Activated CD8-positive, alpha-beta memory T cell treated with anti-CD3 and anti-CD28 coated beads, Interleukin-2, amount 10 ng/mL, durations not matched to agents 7 days and 5 days (primary cell): ENCODE results near the gene CHMP5. TPM values are rescaled to one million over a fixed set of nuclear protein-coding genes. Genes with fewer than 3 reads are reported as not detected.
A peak's percentile ranks its signal among the peaks of the same experiment; 100 is the strongest.

Experiments
- ATAC-seq: fragments of 150-1000 bp; cut with Tn5 transposase; one replicate; pipeline ENCODE4 v1.10.0; 2021; ENCODE audit warnings: moderate library complexity
- CTCF ChIA-PET: fragments of 350-600 bp; sonication (Branson Sonifier 250); formaldehyde crosslinking; loops from one replicate; lab custom pipeline; 2021; ENCODE audit warnings: antibody characterized with exemption; lab: Charles Lee
- DNase-seq: peaks from one replicate; pipeline ENCODE4 v3.0.0-alpha.2; 2020
- H3K27ac Mint-ChIP-seq: one replicate; pipeline ENCODE4 v1.8.0; 2021; ENCODE audit warnings: mild to moderate bottlenecking, mixed read lengths
- H3K27me3 Mint-ChIP-seq: one replicate; pipeline ENCODE4 v1.8.0; 2021; ENCODE audit warnings: mixed read lengths
- H3K36me3 Mint-ChIP-seq: one replicate; pipeline ENCODE4 v1.8.0; 2021; ENCODE audit warnings: mild to moderate bottlenecking, mixed read lengths
- H3K4me1 Mint-ChIP-seq: one replicate; pipeline ENCODE4 v1.8.0; 2021; ENCODE audit warnings: mixed read lengths
- H3K4me3 Mint-ChIP-seq: one replicate; pipeline ENCODE4 v1.8.0; 2021; ENCODE audit warnings: mild to moderate bottlenecking, moderate library complexity, mixed read lengths
- H3K9me3 Mint-ChIP-seq: one replicate; pipeline ENCODE4 v1.8.0; 2022; ENCODE audit warnings: low read depth, mixed read lengths
- total RNA-seq, 2 experiments: library from RNA; stranded (reverse); gene quantifications; one replicate each; pipeline ENCODE4 v1.2.3, GENCODE V29; 2021

CHMP5 gene
- total RNA-seq, 2 experiments from 2014 or later: 114 to 130 TPM

DNA sequence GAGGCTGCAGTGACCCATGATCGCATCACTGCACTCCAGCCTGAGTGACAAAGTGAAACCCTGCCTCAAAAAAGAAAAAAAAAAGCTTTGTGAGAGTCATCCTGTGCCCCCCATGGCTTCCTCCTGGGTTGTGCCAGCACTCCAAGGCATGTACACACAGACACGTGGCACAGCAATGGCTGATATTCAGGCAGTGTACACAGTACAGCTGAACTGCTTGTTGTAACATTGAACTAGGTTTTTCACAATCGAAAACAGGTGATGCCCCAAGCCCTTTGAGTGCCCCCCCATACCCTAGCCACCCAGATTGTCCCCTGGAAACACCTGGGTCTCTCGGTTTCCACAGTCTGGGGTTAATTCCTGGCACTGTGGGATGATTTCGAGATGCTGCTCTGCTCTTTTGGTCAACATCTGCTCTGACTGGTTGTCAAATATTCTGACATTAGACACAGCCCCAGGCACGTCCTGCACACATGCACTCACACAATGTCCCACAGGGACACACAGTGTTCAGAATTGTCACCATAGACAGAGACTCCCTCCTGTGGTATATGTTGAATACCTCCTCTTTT lies 15.7 kb upstream of the CHMP5 start:
- peaks cover 12% of the 10 kb centered on the region for H3K36me3 Mint-ChIP-seq
- H3K27ac Mint-ChIP-seq: no peak overlapping the region
- no peaks in the 10 kb centered on the region for H3K27me3 Mint-ChIP-seq
- H3K4me3 Mint-ChIP-seq: no peak overlapping the region
- H3K9me3 Mint-ChIP-seq: no peaks in the 10 kb centered on the region
- CTCF ChIA-PET: interaction anchor here (1.6 to 2.0 kb wide), 2 partner anchors 9 to 23 kb away, joined by 5 to 7 read pairs; no protein-coding TSS in a partner anchor
- no peak for DNase-seq
- peak; percentile 37 for ATAC-seq
- peaks cover 11% of the 10 kb centered on the region for H3K4me1 Mint-ChIP-seq

DNA sequence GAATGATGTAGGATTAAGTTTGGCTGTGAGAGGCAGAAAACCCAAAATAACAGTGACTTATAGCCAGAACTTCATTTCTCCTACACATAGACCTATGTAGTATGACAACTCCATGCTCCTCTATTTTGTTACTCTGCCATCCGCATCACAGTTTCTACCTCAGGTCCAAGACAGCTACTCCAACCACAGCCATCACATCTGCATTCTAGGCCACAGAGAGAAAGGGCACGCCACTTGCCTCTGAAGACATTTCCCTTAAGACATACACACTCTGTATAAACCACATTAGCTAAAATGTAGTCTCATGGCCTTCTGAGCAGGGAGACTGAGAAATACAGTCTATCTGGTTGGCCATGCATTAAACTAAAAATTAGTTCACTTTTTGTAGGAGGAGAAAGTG lies 14.9 kb upstream of the CHMP5 start:
- no peak for ATAC-seq
- peaks cover 20% of the 10 kb centered on the region for H3K36me3 Mint-ChIP-seq
- DNase-seq: no peak
- CTCF ChIA-PET: no interaction called here
- H3K4me3 Mint-ChIP-seq: no peak overlapping the region
- H3K27me3 Mint-ChIP-seq: no peaks in the 10 kb centered on the region
- no peak overlapping the region for H3K27ac Mint-ChIP-seq
- H3K4me1 Mint-ChIP-seq: peaks cover 11% of the 10 kb centered on the region
- H3K9me3 Mint-ChIP-seq: no peaks in the 10 kb centered on the region

DNA sequence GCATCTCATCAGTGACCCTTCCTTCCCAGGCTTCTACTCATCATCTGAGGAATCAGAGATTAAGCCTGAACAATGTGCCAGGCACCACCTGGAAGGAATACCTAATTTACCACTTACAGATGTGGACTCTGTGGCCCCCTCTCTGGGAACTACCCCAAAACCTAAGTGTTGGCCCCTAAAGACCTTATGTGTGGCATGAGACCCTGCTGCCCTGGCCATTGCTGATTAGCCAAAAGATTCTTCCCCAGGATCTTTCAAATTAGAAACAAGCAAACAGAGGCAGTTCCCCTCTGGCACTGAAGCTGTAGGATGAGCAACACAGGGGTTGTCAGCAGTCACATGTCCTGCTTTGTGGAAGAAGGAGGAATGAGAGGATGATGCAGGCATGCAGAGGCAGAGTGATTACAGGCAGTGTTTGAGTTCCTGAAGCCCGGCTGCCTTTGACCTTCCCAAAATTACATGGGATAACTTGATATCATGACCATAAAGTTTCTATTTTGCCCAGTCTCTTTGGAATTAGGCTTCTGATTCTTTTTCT lies 14.3 kb upstream of the CHMP5 start:
- Mint-ChIP-seq H3K36me3 (peaks cover 23% of the 10 kb centered on the region), H3K4me3 (no peak overlapping the region)

DNA sequence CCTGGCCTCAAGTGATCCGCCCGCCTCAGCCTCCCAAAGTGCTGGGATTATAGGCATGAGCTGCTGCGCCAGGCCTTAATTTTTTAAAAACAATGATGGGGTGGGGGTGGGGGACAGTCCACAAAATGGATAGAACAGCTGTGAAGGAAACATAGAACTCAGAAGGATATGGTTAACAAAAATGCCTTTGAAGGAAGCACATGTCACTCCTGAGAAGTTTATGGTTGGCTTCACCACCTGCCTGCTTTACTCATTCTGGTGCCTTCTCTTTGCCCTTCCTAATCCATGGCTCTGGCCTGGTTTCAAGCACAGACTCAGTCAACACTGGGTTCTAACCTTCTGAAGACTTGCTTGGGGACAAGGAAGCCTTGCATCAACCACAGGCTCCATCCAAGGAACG lies 10.6 kb upstream of the CHMP5 start:
- Mint-ChIP-seq H3K36me3 (peaks cover 48% of the 10 kb centered on the region), H3K27ac (no peak overlapping the region), H3K4me3 (no peak overlapping the region), H3K27me3 (no peaks in the 10 kb centered on the region), H3K4me1 (peaks cover 12% of the 10 kb centered on the region), H3K9me3 (no peaks in the 10 kb centered on the region)
- DNase-seq (no peak), ATAC-seq (no peak)
- CTCF ChIA-PET: no interaction called here

More for the DNA sequence above, 14.3 kb upstream of the CHMP5 start:
- DNase-seq: no peak
- no peak overlapping the region for H3K27ac Mint-ChIP-seq
- H3K9me3 Mint-ChIP-seq: no peaks in the 10 kb centered on the region
- CTCF ChIA-PET: no interaction called here
- peaks cover 11% of the 10 kb centered on the region for H3K4me1 Mint-ChIP-seq
- ATAC-seq: no peak
- H3K27me3 Mint-ChIP-seq: no peaks in the 10 kb centered on the region

DNA sequence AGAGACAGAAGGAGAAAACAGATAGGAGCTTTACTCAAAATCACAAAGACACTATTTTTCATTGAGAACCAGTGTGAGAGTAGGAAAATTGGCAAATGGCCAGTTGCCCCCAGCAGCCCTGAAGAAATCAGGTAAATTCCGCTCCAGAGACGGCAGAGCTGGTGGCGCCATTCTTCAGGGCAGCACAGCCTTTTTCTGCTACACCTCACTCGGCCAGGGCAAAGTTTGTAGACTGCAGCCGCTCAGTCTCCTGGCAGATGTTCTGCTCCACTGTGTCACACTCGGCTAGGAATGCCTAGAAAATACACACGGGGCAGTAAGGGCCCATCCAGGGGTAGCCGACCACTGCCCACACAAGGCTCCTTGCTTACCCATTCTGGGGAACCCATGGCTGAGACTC lies 9.8 kb upstream of the CHMP5 start:
- Mint-ChIP-seq H3K4me1 (peaks cover 8% of the 10 kb centered on the region), H3K9me3 (no peaks in the 10 kb centered on the region), H3K36me3 (peaks cover 53% of the 10 kb centered on the region), H3K27me3 (no peaks in the 10 kb centered on the region), H3K4me3 (no peak overlapping the region), H3K27ac (no peak overlapping the region)
- ATAC-seq (no peak), DNase-seq (no peak)
- CTCF ChIA-PET: no interaction called here

DNA sequence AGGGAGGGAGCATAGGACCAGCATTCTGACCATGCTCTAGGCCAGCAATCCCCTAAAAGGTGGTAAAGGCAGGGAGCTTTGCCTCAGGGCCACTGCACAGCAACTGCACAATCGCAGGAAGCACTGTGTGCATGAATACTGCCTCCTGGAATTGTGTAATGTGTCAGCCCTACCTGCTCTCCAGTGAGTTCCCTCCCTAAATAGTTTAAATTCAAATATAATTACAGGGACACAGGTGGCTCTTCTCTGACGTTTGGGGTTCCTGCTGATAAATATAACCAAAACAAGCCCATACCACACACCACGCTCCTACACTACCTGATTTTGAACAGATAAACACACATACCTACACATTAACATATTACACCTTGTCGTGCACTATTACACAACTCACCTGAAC lies 9.4 kb upstream of the CHMP5 start:
- peaks cover 56% of the 10 kb centered on the region for H3K36me3 Mint-ChIP-seq
- CTCF ChIA-PET: no interaction called here
- peaks cover 11% of the 10 kb centered on the region for H3K4me1 Mint-ChIP-seq
- H3K9me3 Mint-ChIP-seq: no peaks in the 10 kb centered on the region
- ATAC-seq: no peak
- no peak for DNase-seq
- H3K4me3 Mint-ChIP-seq: no peak overlapping the region
- H3K27me3 Mint-ChIP-seq: no peaks in the 10 kb centered on the region
- no peak overlapping the region for H3K27ac Mint-ChIP-seq

DNA sequence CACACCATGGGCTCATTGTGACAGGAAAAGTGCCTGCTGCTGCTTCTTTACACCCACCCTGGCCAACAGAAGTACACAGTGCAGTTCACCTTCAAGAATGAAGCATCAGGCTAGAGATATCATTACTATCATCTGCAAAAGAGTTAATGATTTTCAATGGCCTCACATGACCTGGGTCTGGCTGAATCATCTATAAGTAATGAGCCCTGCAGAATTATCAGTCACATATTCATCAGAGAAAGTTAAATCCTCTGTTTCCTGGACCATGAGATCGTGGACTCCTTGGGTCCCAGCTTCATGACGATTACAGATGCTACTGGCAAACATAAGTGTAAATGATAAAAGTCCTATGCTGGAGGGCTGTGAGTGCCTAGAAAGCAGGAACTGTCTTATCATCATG lies 8.6 kb upstream of the CHMP5 start:
- no peak overlapping the region for H3K4me3 Mint-ChIP-seq
- H3K9me3 Mint-ChIP-seq: no peaks in the 10 kb centered on the region
- H3K27me3 Mint-ChIP-seq: no peaks in the 10 kb centered on the region
- H3K4me1 Mint-ChIP-seq: peaks cover 15% of the 10 kb centered on the region
- no peak for DNase-seq
- H3K36me3 Mint-ChIP-seq: peaks cover 61% of the 10 kb centered on the region
- no peak for ATAC-seq
- CTCF ChIA-PET: no interaction called here
- no peak overlapping the region for H3K27ac Mint-ChIP-seq

DNA sequence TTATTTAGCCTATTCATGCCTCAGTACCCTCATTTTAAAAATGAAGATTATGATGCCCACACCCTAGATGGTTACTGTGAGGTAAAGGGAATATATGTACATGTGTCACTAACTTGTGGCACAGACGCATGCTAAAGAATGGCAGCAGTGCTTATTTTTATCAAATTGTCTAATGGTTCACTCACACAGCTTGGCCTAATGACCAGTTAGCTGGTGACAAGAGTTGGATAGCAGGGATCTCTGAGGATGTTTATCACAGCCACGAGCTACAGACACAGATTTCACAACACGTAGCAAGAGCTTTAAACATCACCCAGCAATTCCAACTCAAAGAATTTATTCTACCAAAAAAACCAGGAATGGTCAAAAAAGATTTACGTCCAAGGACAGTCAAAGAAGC lies 7.6 kb upstream of the CHMP5 start:
- peaks cover 24% of the 10 kb centered on the region for H3K4me1 Mint-ChIP-seq
- no peaks in the 10 kb centered on the region for H3K9me3 Mint-ChIP-seq
- DNase-seq: no peak
- no peak for ATAC-seq
- no peak overlapping the region for H3K4me3 Mint-ChIP-seq
- H3K27ac Mint-ChIP-seq: no peak overlapping the region
- no peaks in the 10 kb centered on the region for H3K27me3 Mint-ChIP-seq
- H3K36me3 Mint-ChIP-seq: peaks cover 67% of the 10 kb centered on the region
- CTCF ChIA-PET: interaction anchor here (0.6 kb wide), 1 partner anchor 33 kb away, joined by 4 read pairs; no protein-coding TSS in a partner anchor

DNA sequence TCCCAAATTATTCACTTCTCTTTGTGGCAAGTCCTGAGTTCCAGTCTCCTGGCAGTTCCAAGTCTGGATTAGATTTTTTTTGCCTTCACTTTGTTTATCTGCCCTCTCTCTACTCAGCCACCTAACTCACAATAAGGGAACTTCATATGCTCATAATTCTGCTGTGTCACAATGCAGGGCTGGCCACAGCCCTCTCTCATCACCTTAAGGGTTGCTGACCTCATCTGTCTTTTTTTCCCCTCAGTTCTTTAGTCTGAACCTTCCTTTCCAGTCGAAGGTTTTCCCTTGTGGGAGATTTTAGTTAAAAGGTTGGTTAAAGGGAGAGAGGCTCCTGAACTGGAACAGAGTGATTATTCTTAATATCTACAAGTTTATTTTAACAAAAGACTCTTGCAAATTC lies 4.5 kb upstream of the CHMP5 start:
- no peaks in the 10 kb centered on the region for H3K27me3 Mint-ChIP-seq
- CTCF ChIA-PET: no interaction called here
- peaks cover 32% of the 10 kb centered on the region for H3K4me1 Mint-ChIP-seq
- ATAC-seq (no peak), DNase-seq (no peak)
- H3K36me3 Mint-ChIP-seq: peaks cover 64% of the 10 kb centered on the region
- H3K4me3 Mint-ChIP-seq: no peak overlapping the region
- H3K27ac Mint-ChIP-seq: no peak overlapping the region
- no peaks in the 10 kb centered on the region for H3K9me3 Mint-ChIP-seq

DNA sequence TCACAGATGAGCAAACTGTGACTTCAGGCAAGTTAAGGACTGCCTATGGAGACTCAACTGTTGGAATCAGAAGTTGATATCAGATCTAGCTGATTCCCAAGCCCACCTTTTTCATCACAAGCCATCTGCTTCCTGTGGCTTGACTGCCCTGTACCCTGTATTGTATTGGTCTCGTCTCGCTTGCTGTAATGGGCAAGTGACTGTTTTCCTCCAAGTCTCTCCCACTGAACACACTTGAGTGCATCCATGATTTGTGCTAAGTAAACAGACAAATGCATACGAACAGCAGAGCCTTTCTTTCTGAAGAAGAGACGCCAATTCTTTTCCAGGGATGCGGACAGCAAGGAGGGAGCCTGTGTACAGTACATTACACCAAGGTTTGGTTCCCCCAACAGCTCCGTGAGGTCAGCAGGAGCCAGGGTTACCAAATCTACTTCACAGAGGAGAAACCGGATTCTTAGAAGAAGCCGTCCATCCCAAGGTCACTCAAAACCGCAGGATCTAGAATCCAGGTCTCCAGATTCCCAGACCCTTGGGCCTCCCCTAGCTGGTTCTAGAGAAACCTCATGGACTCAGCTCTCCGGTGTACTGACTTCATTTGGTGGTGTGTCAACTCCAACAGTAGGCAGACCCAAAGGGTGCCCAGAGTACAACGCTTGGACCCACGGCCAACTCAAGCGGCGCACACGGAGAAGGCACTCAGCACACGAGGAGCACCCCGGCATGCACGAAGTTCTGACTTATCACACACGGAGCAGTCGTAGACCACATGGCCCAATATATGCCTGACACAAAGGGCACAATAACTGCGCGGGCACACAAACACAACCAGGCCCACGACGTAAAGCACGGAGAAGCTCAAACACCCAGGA lies 1.5 kb upstream of the CHMP5 start:
- H3K4me1 Mint-ChIP-seq: peaks cover 53% of the 10 kb centered on the region
- CTCF ChIA-PET: interaction anchor here (0.6 to 1.9 kb wide), 6 partner anchors 10 to 196 kb away, joined by 3 to 11 read pairs (median 4); partner anchors contain the start of genes NFX1 and SPINK4

DNA sequence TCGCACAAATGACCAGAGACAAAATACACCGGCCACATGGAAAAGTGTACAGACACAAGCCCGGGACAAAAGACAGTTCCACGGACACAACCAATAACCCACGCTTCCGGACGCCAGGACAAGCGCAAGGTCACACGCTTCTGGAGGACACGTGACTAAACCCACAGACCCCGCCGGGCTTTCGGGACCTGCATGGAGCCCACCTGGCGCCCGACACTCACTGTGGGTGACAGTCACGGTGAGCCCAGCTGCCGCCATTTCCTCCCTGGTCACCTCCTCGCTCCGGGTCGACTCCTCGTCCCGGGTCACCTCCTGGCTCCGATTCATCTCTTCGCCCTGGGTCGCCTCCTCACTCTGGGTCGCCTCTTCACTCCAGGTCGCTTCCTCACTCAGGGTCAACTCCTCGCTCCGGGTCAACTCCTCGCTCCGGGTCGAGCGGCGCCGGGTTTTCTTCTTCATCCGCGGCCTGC lies 811 bp upstream of the CHMP5 start:
- Mint-ChIP-seq H3K9me3 (no peaks in the 10 kb centered on the region), H3K4me1 (peaks cover 56% of the 10 kb centered on the region), H3K36me3 (peaks cover 68% of the 10 kb centered on the region), H3K27me3 (no peaks in the 10 kb centered on the region), H3K27ac (peak overlapping the region; percentile 87), H3K4me3 (peak overlapping the region; percentile 86)
- peak; percentile 11 for ATAC-seq
- peak; percentile 78 for DNase-seq
- CTCF ChIA-PET: interaction anchor here (0.6 to 1.9 kb wide), 5 partner anchors 9 to 146 kb away, joined by 3 to 11 read pairs (median 5); partner anchors contain the start of gene NFX1

More for the DNA sequence above, 1.5 kb upstream of the CHMP5 start:
- peaks cover 71% of the 10 kb centered on the region for H3K36me3 Mint-ChIP-seq
- DNase-seq (no peak), ATAC-seq (no peak)
- peak overlapping the region; percentile 87 for H3K27ac Mint-ChIP-seq
- H3K9me3 Mint-ChIP-seq: no peaks in the 10 kb centered on the region
- no peaks in the 10 kb centered on the region for H3K27me3 Mint-ChIP-seq
- H3K4me3 Mint-ChIP-seq: peak overlapping the region; percentile 86

DNA sequence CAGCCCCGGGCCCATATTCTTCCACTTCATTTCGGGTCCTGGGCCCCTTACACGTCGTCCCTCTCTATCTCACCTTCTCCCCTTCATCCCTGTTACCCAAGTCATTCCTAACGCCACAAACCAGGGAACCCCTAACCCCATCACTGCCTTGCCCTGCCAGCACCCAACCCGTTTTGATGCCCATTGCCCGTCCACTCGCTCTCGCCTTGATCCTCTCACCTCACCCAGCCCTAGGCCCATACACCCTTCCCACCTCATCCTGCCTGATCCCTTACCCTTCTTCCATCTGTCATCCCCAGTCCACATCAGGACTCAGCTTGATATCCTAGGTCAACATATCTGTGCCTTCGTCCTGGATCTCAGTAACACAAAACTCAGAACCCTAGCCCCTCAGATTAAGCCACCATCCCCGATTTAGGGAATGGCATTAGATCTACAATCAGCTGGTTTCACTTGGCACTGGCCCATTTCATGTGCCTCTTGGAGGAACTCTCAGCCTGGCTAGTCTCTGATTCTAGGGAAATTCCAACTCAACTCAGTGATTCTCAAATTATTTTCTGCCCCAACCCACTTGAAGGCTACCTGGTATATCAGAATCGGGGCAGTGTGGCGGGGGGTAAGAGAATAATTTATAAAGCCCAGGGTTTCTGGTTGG lies 489 bp downstream of the CHMP5 start:
- no peaks in the 10 kb centered on the region for H3K27me3 Mint-ChIP-seq
- ATAC-seq: no peak
- H3K4me1 Mint-ChIP-seq: peaks cover 50% of the 10 kb centered on the region
- no peak for DNase-seq
- peak overlapping the region; percentile 86 for H3K4me3 Mint-ChIP-seq
- peak overlapping the region; percentile 97 for H3K27ac Mint-ChIP-seq
- H3K36me3 Mint-ChIP-seq: peaks cover 67% of the 10 kb centered on the region
- H3K9me3 Mint-ChIP-seq: no peaks in the 10 kb centered on the region
- CTCF ChIA-PET: interaction anchor here (1.0 to 1.5 kb wide), 3 partner anchors 18 to 239 kb away, joined by 3 to 4 read pairs (median 4); partner anchors contain the start of gene NFX1
